Body of pancreas (tissue), 4 donors: ENCODE results near the gene WFDC12.

Source experiments
- POLR2A ChIP-seq, 3 donors: fragments of 450-650 bp; IDR thresholded peaks; one replicate each; pipeline ENCODE4 v1.6.1; 2016; ENCODE audit warnings: antibody characterized with exemption in 3 of 3, mild to moderate bottlenecking in 2 of 3
- TF ChIP-seq, protein P1 (sequence below), 7 experiments: fragments of 450-650 bp in 4 of 7; fragments of 200-600 bp in 3 of 7; sonication (generic) in 3 of 7; IDR thresholded peaks; one replicate each; pipeline ENCODE4 v1.5.1; 2016 to 2019; ENCODE audit warnings: antibody characterized with exemption in 7 of 7

GRCh38 chr20:45121388-45121787 lies 2.9 kb downstream of the WFDC12 start:
- TF ChIP-seq, protein P1, sequence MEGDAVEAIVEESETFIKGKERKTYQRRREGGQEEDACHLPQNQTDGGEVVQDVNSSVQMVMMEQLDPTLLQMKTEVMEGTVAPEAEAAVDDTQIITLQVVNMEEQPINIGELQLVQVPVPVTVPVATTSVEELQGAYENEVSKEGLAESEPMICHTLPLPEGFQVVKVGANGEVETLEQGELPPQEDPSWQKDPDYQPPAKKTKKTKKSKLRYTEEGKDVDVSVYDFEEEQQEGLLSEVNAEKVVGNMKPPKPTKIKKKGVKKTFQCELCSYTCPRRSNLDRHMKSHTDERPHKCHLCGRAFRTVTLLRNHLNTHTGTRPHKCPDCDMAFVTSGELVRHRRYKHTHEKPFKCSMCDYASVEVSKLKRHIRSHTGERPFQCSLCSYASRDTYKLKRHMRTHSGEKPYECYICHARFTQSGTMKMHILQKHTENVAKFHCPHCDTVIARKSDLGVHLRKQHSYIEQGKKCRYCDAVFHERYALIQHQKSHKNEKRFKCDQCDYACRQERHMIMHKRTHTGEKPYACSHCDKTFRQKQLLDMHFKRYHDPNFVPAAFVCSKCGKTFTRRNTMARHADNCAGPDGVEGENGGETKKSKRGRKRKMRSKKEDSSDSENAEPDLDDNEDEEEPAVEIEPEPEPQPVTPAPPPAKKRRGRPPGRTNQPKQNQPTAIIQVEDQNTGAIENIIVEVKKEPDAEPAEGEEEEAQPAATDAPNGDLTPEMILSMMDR (IDR thresholded peaks at IDR 0.05), result no peak
- TF ChIP-seq POLR2A (IDR thresholded peaks at IDR 0.05), result no peak
